ENCODE results near the gene RBMS3. TPM values are rescaled to one million over a fixed set of nuclear protein-coding genes. Genes with fewer than 3 reads are reported as not detected.

RBMS3 gene
- total RNA-seq, 1 experiment from 2014 or later = 0.42 TPM

GRCh38 chr3:29506502-29506901 is 225.6 kb downstream of the RBMS3 start:
- Histone ChIP-seq H3K4me2 (ENCODE audit: low read length) (no peak overlapping the region), H3K4me3 (replicated peaks in 1 of 2; ENCODE audit: low read depth in 1 of 2, low read length in 2 of 2) (no peak overlapping the region), H3K9me3 (ENCODE audit: control insufficient read depth in 1 of 2, insufficient read depth in 1 of 2, low read depth in 1 of 2, low read length in 2 of 2) (no peaks in the 10 kb centered on the region), H3K36me3 (ENCODE audit: control insufficient read depth in 1 of 2, insufficient read depth in 2 of 2, low read length in 2 of 2) (no peaks in the 10 kb centered on the region), H3K9ac (ENCODE audit: low read length) (no peak overlapping the region), H3K27me3 (ENCODE audit: insufficient read depth, low read length) (no peaks in the 10 kb centered on the region), H2AFZ (ENCODE audit: low read depth, low read length, poor library complexity, severe bottlenecking) (no peak overlapping the region), H3K79me2 (ENCODE audit: insufficient read depth, low read length) (no peaks in the 10 kb centered on the region), H3K4me1 (ENCODE audit: control insufficient read depth in 1 of 2, insufficient read depth in 2 of 2, low read length in 2 of 2) (no peaks in the 10 kb centered on the region), H3K9me2 (ENCODE audit: insufficient read depth) (no peaks in the 10 kb centered on the region), H3K27ac (ENCODE audit: low read depth, low read length) (no peak overlapping the region), H4K20me1 (ENCODE audit: insufficient read depth) (no peaks in the 10 kb centered on the region)
- RAD21 ChIA-PET (ENCODE audit: low non-redundant PET in 1 of 2, low total read pairs in 2 of 2, uncharacterized antibody in 2 of 2, unreplicated experiment in 2 of 2) = no interaction called here
- DNase-seq (ENCODE audit: low read depth, low spot score) (no peak), ATAC-seq (no peak)
- POLR2A ChIA-PET = no interaction called here
- no peak for TF ChIP-seq CEBPB (IDR thresholded peaks at IDR 0.05; ENCODE audit: low read depth)
- BruUV-seq (replicated peaks) = no TSS peak
- intact Hi-C loops (cut with micrococcal nuclease) = no loop called here
- CTCF ChIA-PET = no interaction called here

DNA sequence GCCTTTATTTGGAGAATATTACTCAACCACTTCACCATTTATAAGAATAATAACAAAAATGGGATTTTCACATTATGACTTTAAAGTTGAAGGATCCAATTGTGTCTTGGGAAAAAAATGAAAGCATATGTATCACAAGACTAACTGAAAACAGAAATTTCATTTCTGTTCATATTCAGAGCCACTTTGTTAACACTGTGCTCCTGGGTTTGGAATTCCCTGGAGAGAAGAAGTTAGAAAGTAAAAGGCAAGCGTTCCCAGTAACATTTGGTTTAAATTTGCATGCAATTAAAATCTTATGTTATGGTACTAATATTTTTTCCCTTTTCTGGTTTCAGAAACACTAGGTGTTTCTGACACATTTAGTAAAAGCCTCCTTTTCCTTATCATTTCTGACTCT is 230.8 kb downstream of the RBMS3 start:
- H3K36me3 ChIP-seq (ENCODE audit: control insufficient read depth in 1 of 2, insufficient read depth in 2 of 2, low read length in 2 of 2) = no peaks in the 10 kb centered on the region
- no peaks in the 10 kb centered on the region for H3K9me2 ChIP-seq (ENCODE audit: insufficient read depth)
- H3K9ac ChIP-seq (ENCODE audit: low read length) = no peak overlapping the region
- H2AFZ ChIP-seq (ENCODE audit: low read depth, low read length, poor library complexity, severe bottlenecking) = no peak overlapping the region
- intact Hi-C loops (cut with micrococcal nuclease) = no loop called here
- ATAC-seq (no peak), DNase-seq (ENCODE audit: low read depth, low spot score) (no peak)
- no peak for TF ChIP-seq POLR2A (IDR thresholded peaks at IDR 0.05; ENCODE audit: borderline replicate concordance, extremely low read depth, insufficient read depth, insufficient read length)
- TF ChIP-seq REST (IDR thresholded peaks at IDR 0.05; ENCODE audit: low read depth) = no peak
- no peak for TF ChIP-seq CBX3 (IDR thresholded peaks at IDR 0.05; ENCODE audit: low read depth)
- TF ChIP-seq SIN3A (IDR thresholded peaks at IDR 0.05; ENCODE audit: low read depth) = no peak
- TF ChIP-seq, protein P1, sequence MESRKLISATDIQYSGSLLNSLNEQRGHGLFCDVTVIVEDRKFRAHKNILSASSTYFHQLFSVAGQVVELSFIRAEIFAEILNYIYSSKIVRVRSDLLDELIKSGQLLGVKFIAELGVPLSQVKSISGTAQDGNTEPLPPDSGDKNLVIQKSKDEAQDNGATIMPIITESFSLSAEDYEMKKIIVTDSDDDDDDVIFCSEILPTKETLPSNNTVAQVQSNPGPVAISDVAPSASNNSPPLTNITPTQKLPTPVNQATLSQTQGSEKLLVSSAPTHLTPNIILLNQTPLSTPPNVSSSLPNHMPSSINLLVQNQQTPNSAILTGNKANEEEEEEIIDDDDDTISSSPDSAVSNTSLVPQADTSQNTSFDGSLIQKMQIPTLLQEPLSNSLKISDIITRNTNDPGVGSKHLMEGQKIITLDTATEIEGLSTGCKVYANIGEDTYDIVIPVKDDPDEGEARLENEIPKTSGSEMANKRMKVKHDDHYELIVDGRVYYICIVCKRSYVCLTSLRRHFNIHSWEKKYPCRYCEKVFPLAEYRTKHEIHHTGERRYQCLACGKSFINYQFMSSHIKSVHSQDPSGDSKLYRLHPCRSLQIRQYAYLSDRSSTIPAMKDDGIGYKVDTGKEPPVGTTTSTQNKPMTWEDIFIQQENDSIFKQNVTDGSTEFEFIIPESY (IDR thresholded peaks at IDR 0.05; ENCODE audit: extremely low read depth, insufficient replicate concordance, low read length) = no peak
- TF ChIP-seq JUND (IDR thresholded peaks at IDR 0.05) = no peak
- TF ChIP-seq ZFX (IDR thresholded peaks at IDR 0.05) = no peak
- TF ChIP-seq RAD21 (IDR thresholded peaks at IDR 0.05; ENCODE audit: low read depth) = no peak
- no peak for TF ChIP-seq POLR2AphosphoS5 (IDR thresholded peaks at IDR 0.05; ENCODE audit: low read depth, low read length)
- TF ChIP-seq MAX (IDR thresholded peaks at IDR 0.05) = no peak
- no peak for TF ChIP-seq ELF1 (IDR thresholded peaks at IDR 0.05; ENCODE audit: borderline replicate concordance, low read depth)
- TF ChIP-seq TCF7L2 (IDR thresholded peaks at IDR 0.05; ENCODE audit: borderline replicate concordance, extremely low read depth, insufficient read depth, insufficient read length) = no peak
- TF ChIP-seq ZNF274 (IDR thresholded peaks at IDR 0.05; ENCODE audit: low read depth, low read length) = no peak
- no peak for TF ChIP-seq SP1 (IDR thresholded peaks at IDR 0.05; ENCODE audit: low read depth)
- POLR2A ChIA-PET = no interaction called here
- CTCF ChIA-PET = no interaction called here
- no peaks in the 10 kb centered on the region for H4K20me1 ChIP-seq (ENCODE audit: insufficient read depth)
- no peaks in the 10 kb centered on the region for H3K4me1 ChIP-seq (ENCODE audit: control insufficient read depth in 1 of 2, insufficient read depth in 2 of 2, low read length in 2 of 2)
- H3K27ac ChIP-seq (ENCODE audit: low read depth, low read length) = no peak overlapping the region
- H3K4me2 ChIP-seq (ENCODE audit: low read length) = no peak overlapping the region
- H3K27me3 ChIP-seq (ENCODE audit: insufficient read depth, low read length) = peaks cover 9% of the 10 kb centered on the region; the same call in 1 of the 2 replicates
- RAD21 ChIA-PET (ENCODE audit: low non-redundant PET in 1 of 2, low total read pairs in 2 of 2, uncharacterized antibody in 2 of 2, unreplicated experiment in 2 of 2) = no interaction called here
- BruUV-seq (replicated peaks) = no TSS peak
- H3K9me3 ChIP-seq (ENCODE audit: control insufficient read depth in 1 of 2, insufficient read depth in 1 of 2, low read depth in 1 of 2, low read length in 2 of 2) = no peaks in the 10 kb centered on the region
- H3K4me3 ChIP-seq (replicated peaks in 1 of 2; ENCODE audit: low read depth in 1 of 2, low read length in 2 of 2) = no peak overlapping the region
- no peaks in the 10 kb centered on the region for H3K79me2 ChIP-seq (ENCODE audit: insufficient read depth, low read length)

Measured in HCT116 (cell line).